Body of pancreas (tissue), 4 donors: ENCODE results near the gene CTNNA2.

ENCODE experiments used
- POLR2A ChIP-seq, 3 donors: fragments of 450-650 bp; IDR thresholded peaks; one replicate each; pipeline ENCODE4 v1.6.1; 2016; ENCODE audit warnings: antibody characterized with exemption in 3 of 3, mild to moderate bottlenecking in 2 of 3
- TF ChIP-seq, protein P1 (sequence below), 7 experiments: fragments of 450-650 bp in 4 of 7; fragments of 200-600 bp in 3 of 7; sonication (generic) in 3 of 7; IDR thresholded peaks; one replicate each; pipeline ENCODE4 v1.5.1; 2016 to 2019; ENCODE audit warnings: antibody characterized with exemption in 7 of 7

DNA sequence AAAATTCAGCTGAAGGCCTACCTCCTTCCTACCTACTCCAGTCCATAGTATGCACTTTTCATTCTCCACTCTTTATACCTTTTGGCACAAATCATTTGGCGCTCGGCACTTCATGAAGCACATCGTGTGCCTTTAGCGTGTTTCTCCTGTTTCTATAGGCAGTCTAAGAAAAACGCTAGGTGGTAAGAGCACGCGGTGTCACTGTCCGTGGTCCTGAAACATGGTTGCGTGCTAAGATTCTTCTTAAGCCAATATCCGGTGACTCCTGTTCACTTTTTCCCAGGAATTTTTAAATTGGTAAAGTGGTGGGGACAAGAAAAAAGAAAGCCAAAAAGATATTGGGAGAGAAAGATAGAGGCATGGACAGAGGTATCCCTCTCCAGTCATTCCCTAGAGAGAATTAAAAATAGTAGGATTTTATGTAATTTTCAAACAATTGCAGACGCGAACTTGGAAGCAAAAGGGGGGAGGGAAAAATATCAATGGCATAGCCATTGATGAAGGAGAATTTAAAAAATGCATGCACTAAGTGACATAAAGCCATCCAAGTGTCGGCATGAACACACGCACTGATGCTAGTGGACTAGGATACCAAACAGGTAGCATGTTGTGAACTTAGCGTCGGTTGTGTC, 1.4 kb upstream of the CTNNA2 start:
- TF ChIP-seq, protein P1, sequence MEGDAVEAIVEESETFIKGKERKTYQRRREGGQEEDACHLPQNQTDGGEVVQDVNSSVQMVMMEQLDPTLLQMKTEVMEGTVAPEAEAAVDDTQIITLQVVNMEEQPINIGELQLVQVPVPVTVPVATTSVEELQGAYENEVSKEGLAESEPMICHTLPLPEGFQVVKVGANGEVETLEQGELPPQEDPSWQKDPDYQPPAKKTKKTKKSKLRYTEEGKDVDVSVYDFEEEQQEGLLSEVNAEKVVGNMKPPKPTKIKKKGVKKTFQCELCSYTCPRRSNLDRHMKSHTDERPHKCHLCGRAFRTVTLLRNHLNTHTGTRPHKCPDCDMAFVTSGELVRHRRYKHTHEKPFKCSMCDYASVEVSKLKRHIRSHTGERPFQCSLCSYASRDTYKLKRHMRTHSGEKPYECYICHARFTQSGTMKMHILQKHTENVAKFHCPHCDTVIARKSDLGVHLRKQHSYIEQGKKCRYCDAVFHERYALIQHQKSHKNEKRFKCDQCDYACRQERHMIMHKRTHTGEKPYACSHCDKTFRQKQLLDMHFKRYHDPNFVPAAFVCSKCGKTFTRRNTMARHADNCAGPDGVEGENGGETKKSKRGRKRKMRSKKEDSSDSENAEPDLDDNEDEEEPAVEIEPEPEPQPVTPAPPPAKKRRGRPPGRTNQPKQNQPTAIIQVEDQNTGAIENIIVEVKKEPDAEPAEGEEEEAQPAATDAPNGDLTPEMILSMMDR (IDR thresholded peaks at IDR 0.05): no peak
- TF ChIP-seq POLR2A (IDR thresholded peaks at IDR 0.05): no peak
